GM12873 (cell line): ENCODE data around the gene SMIM33.

Source experiments
- TF ChIP-seq, protein P1 (sequence below): IDR thresholded peaks from 2 replicates; pipeline ENCODE4 v1.5.1; 2012; ENCODE audit warnings: low read depth, mild to moderate bottlenecking, moderate library complexity, low read length, control low read depth; ENCODE audit not compliant: insufficient read depth; ENCODE audit errors: missing control alignments

SMIM33 gene

DNA sequence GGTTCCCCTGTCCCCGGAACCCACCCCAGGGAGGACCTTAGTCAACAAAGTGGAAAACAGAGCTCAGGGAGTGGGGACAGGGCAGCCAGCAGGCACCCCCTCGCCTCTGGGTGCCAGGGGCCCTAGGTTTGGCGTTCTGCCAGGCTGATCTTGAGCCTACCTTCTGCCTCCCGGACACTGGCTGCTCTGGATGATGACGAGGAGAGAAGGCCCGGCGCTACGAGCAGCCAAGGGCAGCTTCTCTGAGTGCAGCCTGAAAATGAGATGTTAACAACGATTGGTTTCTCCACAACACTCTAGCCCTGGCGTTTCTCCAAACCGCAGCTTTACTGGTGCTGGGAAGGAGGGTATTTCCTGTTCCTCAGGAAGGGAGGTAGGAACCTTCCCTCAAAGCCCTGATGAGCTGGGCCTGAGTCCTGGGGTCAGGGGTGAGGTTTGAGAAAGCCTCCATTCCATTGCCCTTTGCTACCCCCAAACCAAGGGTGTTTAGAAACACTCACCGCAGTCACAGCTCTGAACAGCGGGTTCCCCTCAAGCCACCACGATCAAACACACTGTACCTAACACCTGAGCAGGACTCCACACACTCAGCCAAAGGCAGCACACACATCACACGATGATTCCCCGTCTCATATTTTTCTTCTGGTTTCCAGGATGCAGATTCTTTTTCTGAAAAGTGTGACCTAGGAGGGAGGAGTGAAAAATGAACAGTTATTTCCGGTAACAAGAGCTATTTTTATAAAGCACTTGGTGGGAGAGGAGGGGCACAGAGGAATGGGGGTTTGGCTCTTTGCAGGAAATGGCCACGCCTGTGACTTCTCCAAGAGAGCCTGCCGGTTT lies 11.5 kb downstream of the SMIM33 start, which contains the start of gene STING1:
STING1 (minus strand) TSS at position 709 of the 840 bp plus-strand sequence. CDS start 1,054 bp downstream, outside the sequence.
- TF ChIP-seq, protein P1, sequence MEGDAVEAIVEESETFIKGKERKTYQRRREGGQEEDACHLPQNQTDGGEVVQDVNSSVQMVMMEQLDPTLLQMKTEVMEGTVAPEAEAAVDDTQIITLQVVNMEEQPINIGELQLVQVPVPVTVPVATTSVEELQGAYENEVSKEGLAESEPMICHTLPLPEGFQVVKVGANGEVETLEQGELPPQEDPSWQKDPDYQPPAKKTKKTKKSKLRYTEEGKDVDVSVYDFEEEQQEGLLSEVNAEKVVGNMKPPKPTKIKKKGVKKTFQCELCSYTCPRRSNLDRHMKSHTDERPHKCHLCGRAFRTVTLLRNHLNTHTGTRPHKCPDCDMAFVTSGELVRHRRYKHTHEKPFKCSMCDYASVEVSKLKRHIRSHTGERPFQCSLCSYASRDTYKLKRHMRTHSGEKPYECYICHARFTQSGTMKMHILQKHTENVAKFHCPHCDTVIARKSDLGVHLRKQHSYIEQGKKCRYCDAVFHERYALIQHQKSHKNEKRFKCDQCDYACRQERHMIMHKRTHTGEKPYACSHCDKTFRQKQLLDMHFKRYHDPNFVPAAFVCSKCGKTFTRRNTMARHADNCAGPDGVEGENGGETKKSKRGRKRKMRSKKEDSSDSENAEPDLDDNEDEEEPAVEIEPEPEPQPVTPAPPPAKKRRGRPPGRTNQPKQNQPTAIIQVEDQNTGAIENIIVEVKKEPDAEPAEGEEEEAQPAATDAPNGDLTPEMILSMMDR = no peak

GRCh38 chr5:139486201-139486600 lies 15.4 kb downstream of the SMIM33 start:
- TF ChIP-seq, protein P1 = no peak

DNA sequence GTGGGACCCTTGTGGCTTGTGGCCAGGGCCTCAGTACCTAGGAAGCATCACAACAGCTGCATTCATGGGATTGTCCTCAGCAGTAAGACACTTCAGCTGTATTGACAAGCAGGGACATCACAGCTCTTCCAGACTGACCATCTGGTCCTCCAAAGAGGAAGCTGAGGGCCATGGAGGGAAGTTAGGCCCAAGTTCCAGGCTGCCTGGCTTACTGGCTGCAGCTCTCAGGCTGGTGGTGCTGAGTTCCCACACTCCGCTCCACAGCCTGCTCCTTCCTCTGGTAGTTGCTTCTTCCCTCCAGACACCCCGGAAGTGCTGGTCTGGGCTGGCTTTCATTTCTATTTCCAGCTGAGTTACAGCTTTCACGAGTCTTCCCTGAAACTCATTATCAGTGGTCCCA lies 17.5 kb downstream of the SMIM33 start:
- TF ChIP-seq, protein P1 = no peak

GRCh38 chr5:139492700-139493192 lies 21.9 kb downstream of the SMIM33 start:
- TF ChIP-seq, protein P1 = no peak

DNA sequence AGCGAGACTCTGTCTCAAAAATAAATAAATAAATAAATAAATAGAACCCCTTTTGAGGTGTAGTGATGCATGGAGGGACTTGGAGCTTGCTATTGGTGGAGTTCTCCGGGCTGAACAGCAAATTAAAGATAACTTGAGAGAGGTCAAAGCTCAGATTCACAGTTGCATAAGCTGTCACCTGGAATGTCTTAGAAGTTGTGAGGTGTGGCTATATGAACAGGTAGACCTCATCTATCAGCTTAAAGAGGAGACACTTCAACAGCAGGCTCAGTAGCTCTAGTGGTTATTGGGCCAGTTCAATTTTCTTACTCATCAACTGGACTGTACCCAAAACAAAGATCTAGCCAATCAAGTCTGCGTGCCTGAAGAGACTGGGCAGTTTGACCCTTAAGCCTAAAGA lies 23.5 kb downstream of the SMIM33 start:
- TF ChIP-seq, protein P1 = no peak

GRCh38 chr5:139494832-139495231 lies 24.0 kb downstream of the SMIM33 start:
- TF ChIP-seq, protein P1 = no peak

DNA sequence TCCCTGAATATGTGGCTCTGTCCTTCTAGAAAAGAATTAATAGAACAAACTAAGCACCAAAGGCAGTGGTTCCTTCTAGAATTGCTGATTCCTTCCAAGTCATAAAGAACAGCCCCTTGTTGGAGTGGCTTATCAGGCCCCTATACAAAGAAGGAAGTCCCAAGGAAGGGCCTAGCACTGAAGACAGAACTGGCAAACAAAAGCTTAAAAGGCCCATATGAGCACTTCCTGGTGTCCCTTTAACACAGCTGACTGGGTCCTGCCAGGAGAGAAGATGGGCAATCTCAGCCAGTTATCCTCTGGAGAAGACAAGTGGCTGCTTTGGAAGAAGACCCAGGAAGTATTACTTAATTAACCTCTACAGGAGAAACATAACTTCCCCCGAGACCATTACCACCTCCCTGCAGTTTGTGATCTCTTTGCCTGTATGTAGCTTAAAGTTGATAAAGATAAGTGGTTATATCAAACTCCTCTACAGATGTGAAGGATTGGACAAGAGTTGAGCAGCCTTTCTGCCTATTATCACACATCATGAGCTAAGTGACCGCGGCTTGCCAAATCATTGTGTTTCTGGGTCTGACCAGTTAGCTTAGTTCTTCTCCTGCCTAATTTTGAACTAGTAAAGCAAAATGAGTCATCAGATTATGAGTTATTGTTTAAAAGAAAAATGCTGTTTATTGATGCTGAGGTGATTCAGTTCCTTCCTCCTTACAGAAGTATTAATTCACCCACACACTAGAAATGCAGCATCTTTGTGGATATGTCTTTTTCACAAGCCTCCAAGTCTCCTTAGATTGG lies 25.0 kb downstream of the SMIM33 start:
- TF ChIP-seq, protein P1 = no peak
